HG02678 (cell line): ENCODE measurements around the gene AFF3.

Source experiments
- ATAC-seq: cut with Tn5 transposase; IDR thresholded peaks from one replicate; pipeline ENCODE4 v1.9.1; 2021; ENCODE audit warnings: mild to moderate bottlenecking, moderate library complexity; ENCODE audit not compliant: unreplicated experiment

Gene AFF3

GRCh38 chr2:99899058-99899855 lies 243.1 kb downstream of the AFF3 start:
- no peak for ATAC-seq

GRCh38 chr2:99898336-99899048 lies 243.9 kb downstream of the AFF3 start:
- no peak for ATAC-seq

GRCh38 chr2:99891428-99891780 lies 251.0 kb downstream of the AFF3 start:
- no peak for ATAC-seq

- ATAC-seq = no peak
Measured at GRCh38 chr2:99890568-99891427, 251.6 kb downstream of the AFF3 start.

- no peak for ATAC-seq
Measured at GRCh38 chr2:99888617-99889016, 253.8 kb downstream of the AFF3 start.

GRCh38 chr2:99886418-99886817 lies 256.0 kb downstream of the AFF3 start:
- no peak for ATAC-seq

GRCh38 chr2:99883358-99883757 lies 259.0 kb downstream of the AFF3 start:
- ATAC-seq = no peak

GRCh38 chr2:99881901-99882591 lies 260.3 kb downstream of the AFF3 start:
- no peak for ATAC-seq

GRCh38 chr2:99880964-99881294 lies 261.5 kb downstream of the AFF3 start:
- ATAC-seq = no peak

- no peak for ATAC-seq
Measured at GRCh38 chr2:99880148-99880963, 262.0 kb downstream of the AFF3 start.

- no peak for ATAC-seq
Measured at GRCh38 chr2:99879481-99879880, 262.9 kb downstream of the AFF3 start.

- ATAC-seq = no peak
Measured at GRCh38 chr2:99878581-99879350, 263.6 kb downstream of the AFF3 start.

- ATAC-seq = no peak
Measured at GRCh38 chr2:99877963-99878362, 264.4 kb downstream of the AFF3 start.

GRCh38 chr2:99876956-99877355 lies 265.4 kb downstream of the AFF3 start:
- ATAC-seq = no peak

- ATAC-seq = no peak
Measured at GRCh38 chr2:99875627-99876201, 266.7 kb downstream of the AFF3 start.

- no peak for ATAC-seq
Measured at GRCh38 chr2:99868260-99868659, 274.1 kb downstream of the AFF3 start.

- ATAC-seq = no peak
Measured at GRCh38 chr2:99867770-99868169, 274.6 kb downstream of the AFF3 start.

GRCh38 chr2:99865818-99866676 lies 276.3 kb downstream of the AFF3 start:
- no peak for ATAC-seq
